HG03196 (cell line): Measurements from ENCODE around the gene CEL.
"Not testable (repeated sequence)": the region's sequence is repeated elsewhere in the genome, so short reads cannot be mapped to it uniquely, and the experiment has no call there.

Experiments used
- ATAC-seq: cut with Tn5 transposase; IDR thresholded peaks from one replicate; pipeline ENCODE4 v1.9.1; 2021; ENCODE audit not compliant: unreplicated experiment

The CEL gene

GRCh38 chr9:133080786-133081779 is 19.3 kb downstream of the CEL start:
- ATAC-seq, result not testable (repeated sequence)

- ATAC-seq, result not testable (repeated sequence)
Measured at GRCh38 chr9:133081957-133082644, 20.3 kb downstream of the CEL start.

GRCh38 chr9:133083688-133084087 is 21.9 kb downstream of the CEL start:
- not testable (repeated sequence) for ATAC-seq

- ATAC-seq, result not testable (repeated sequence)
Measured at GRCh38 chr9:133086212-133086860, 24.6 kb downstream of the CEL start.

GRCh38 chr9:133086894-133087293 is 25.1 kb downstream of the CEL start:
- no peak for ATAC-seq

- ATAC-seq, result no peak
Measured at GRCh38 chr9:133087429-133088145, 25.8 kb downstream of the CEL start.

- ATAC-seq, result no peak
Measured at GRCh38 chr9:133088146-133088750, 26.5 kb downstream of the CEL start.

- ATAC-seq, result no peak
Measured at GRCh38 chr9:133088756-133089155, 27.0 kb downstream of the CEL start.

- no peak for ATAC-seq
Measured at GRCh38 chr9:133089271-133089671, 27.5 kb downstream of the CEL start.

- no peak for ATAC-seq
Measured at GRCh38 chr9:133090187-133090586, 28.4 kb downstream of the CEL start.

- ATAC-seq, result no peak
Measured at GRCh38 chr9:133090752-133091385, 29.1 kb downstream of the CEL start.

- ATAC-seq, result not testable (repeated sequence)
Measured at GRCh38 chr9:133094351-133094750, 32.6 kb downstream of the CEL start.

GRCh38 chr9:133094842-133095393 is 33.1 kb downstream of the CEL start:
- ATAC-seq, result no peak

GRCh38 chr9:133098104-133098754 is 36.4 kb downstream of the CEL start:
- no peak for ATAC-seq

- ATAC-seq, result no peak
Measured at GRCh38 chr9:133098871-133099270, 37.1 kb downstream of the CEL start.

GRCh38 chr9:133099726-133100505 is 38.1 kb downstream of the CEL start:
- no peak for ATAC-seq

GRCh38 chr9:133100506-133101355 is 39.0 kb downstream of the CEL start:
- ATAC-seq, result no peak
